HG03280 (cell line): ENCODE measurements around the gene GNG4.

Experiments used
- ATAC-seq: cut with Tn5 transposase; IDR thresholded peaks from one replicate; pipeline ENCODE4 v1.9.1; 2021; ENCODE audit warnings: mild to moderate bottlenecking, moderate library complexity; ENCODE audit not compliant: unreplicated experiment

GNG4 gene

GRCh38 chr1:235500971-235501540 is 148.5 kb downstream of the GNG4 start:
- ATAC-seq, result no peak
